H9 (cell line): ENCODE data around the gene KRT6A. TPM values are rescaled to one million over a fixed set of nuclear protein-coding genes. Genes with fewer than 3 reads are reported as not detected.

Experiments used
- DNase-seq: peaks from one replicate; pipeline ENCODE4 v3.0.0-alpha.2; 2017
- H2AFZ ChIP-seq: one replicate; pipeline ENCODE4 v1.6.1; 2013; ENCODE audit warnings: mild to moderate bottlenecking, low read length, control low read depth, moderate library complexity
- H2AK5ac ChIP-seq: 2 replicates; pipeline ENCODE4 v1.6.1; 2013; ENCODE audit warnings: low read length, control low read depth, mixed read lengths; ENCODE audit not compliant: insufficient read length
- H2BK120ac ChIP-seq: one replicate; pipeline ENCODE4 v1.6.1; 2013; ENCODE audit warnings: low read depth, mild to moderate bottlenecking, low read length, control low read depth, inconsistent platforms; ENCODE audit not compliant: poor library complexity, severe bottlenecking
- H2BK12ac ChIP-seq: 2 replicates; pipeline ENCODE4 v1.6.1; 2013; ENCODE audit warnings: low read length, control low read depth, mixed read lengths, low read depth; ENCODE audit not compliant: insufficient read length
- H2BK15ac ChIP-seq: 2 replicates; pipeline ENCODE4 v1.6.1; 2013; ENCODE audit warnings: low read depth, low read length, control low read depth
- H2BK20ac ChIP-seq: one replicate; pipeline ENCODE4 v1.6.1; 2013; ENCODE audit warnings: low read depth, mild to moderate bottlenecking, low read length, control low read depth, inconsistent platforms; ENCODE audit not compliant: poor library complexity, severe bottlenecking
- H2BK5ac ChIP-seq: 2 replicates; pipeline ENCODE4 v1.6.1; 2013; ENCODE audit warnings: low read length, control low read depth, mixed read lengths; ENCODE audit not compliant: insufficient read length
- H3K14ac ChIP-seq: 2 replicates; pipeline ENCODE4 v1.6.1; 2013; ENCODE audit warnings: low read length, control low read depth; ENCODE audit not compliant: insufficient read depth
- H3K18ac ChIP-seq: 2 replicates; pipeline ENCODE4 v1.6.1; 2013; ENCODE audit warnings: low read depth, mild to moderate bottlenecking, mixed read lengths, low read length, control low read depth; ENCODE audit not compliant: insufficient read length
- H3K23ac ChIP-seq: 2 replicates; pipeline ENCODE4 v1.6.1; 2013; ENCODE audit warnings: low read length, control low read depth, mixed read lengths, low read depth; ENCODE audit not compliant: insufficient read length
- H3K23me2 ChIP-seq: 2 replicates; pipeline ENCODE4 v1.6.1; 2013; ENCODE audit warnings: low read depth, mild to moderate bottlenecking, mixed read lengths, low read length, control low read depth; ENCODE audit not compliant: insufficient read length, poor library complexity, severe bottlenecking
- H3K27ac ChIP-seq: 2 replicates; pipeline ENCODE4 v1.5.1; 2013; ENCODE audit warnings: low read length, control low read depth, mixed read lengths, low read depth; ENCODE audit not compliant: insufficient read length
- H3K27me3 ChIP-seq: 2 replicates; pipeline ENCODE4 v1.6.1; 2013; ENCODE audit warnings: low read length, control low read depth, inconsistent platforms; ENCODE audit not compliant: insufficient read depth
- H3K4ac ChIP-seq: 2 replicates; pipeline ENCODE4 v1.6.1; 2013; ENCODE audit warnings: low read depth, mild to moderate bottlenecking, control low read depth, inconsistent platforms, low read length, moderate library complexity
- H3K4me1 ChIP-seq: 2 replicates; pipeline ENCODE4 v1.6.1; 2013; ENCODE audit warnings: low read length, control low read depth, inconsistent platforms; ENCODE audit not compliant: insufficient read depth
- H3K4me2 ChIP-seq: 2 replicates; pipeline ENCODE4 v1.6.1; 2013; ENCODE audit warnings: low read length, control low read depth, mixed read lengths; ENCODE audit not compliant: insufficient read length, insufficient read depth
- H3K56ac ChIP-seq: 2 replicates; pipeline ENCODE4 v1.6.1; 2013; ENCODE audit warnings: low read depth, mild to moderate bottlenecking, mixed read lengths, low read length, control low read depth; ENCODE audit not compliant: insufficient read length
- H3K79me1 ChIP-seq: 2 replicates; pipeline ENCODE4 v1.6.1; 2013; ENCODE audit warnings: low read depth, mild to moderate bottlenecking, moderate library complexity, low read length, control low read depth, inconsistent platforms; ENCODE audit not compliant: insufficient read depth, poor library complexity, severe bottlenecking
- H3K79me2 ChIP-seq: 2 replicates; pipeline ENCODE4 v1.6.1; 2013; ENCODE audit warnings: low read length, control low read depth, inconsistent platforms; ENCODE audit not compliant: insufficient read depth
- H3K9ac ChIP-seq: 2 replicates; pipeline ENCODE4 v1.6.1; 2013; ENCODE audit warnings: low read length, control low read depth, mixed read lengths; ENCODE audit not compliant: insufficient read length; ENCODE audit errors: extremely low read depth
- H3K9me3 ChIP-seq: one replicate; pipeline ENCODE4 v1.6.1; 2013; ENCODE audit warnings: low read depth, low read length, inconsistent platforms; ENCODE audit not compliant: control insufficient read depth
- H3T11ph ChIP-seq: one replicate; pipeline ENCODE4 v1.6.1; 2013; ENCODE audit warnings: mild to moderate bottlenecking, low read length, control low read depth, inconsistent platforms
- H4K20me1 ChIP-seq: one replicate; pipeline ENCODE4 v1.6.1; 2013; ENCODE audit not compliant: control insufficient read depth, insufficient read length, insufficient read depth
- H4K5ac ChIP-seq: 2 replicates; pipeline ENCODE4 v1.6.1; 2013; ENCODE audit warnings: low read depth, mild to moderate bottlenecking, mixed read lengths, low read length, control low read depth; ENCODE audit not compliant: insufficient read length
- H4K8ac ChIP-seq: replicated peaks from 2 replicates; pipeline ENCODE4 v1.6.1; 2013; ENCODE audit warnings: low read length, control low read depth, mixed read lengths, low read depth; ENCODE audit not compliant: insufficient read length
- H4K91ac ChIP-seq: 2 replicates; pipeline ENCODE4 v1.6.1; 2013; ENCODE audit warnings: low read depth, mild to moderate bottlenecking, moderate library complexity, mixed read lengths, low read length, control low read depth; ENCODE audit not compliant: insufficient read length
- H3K27ac Mint-ChIP-seq, 3 experiments: 2 replicates in 2 of 3; 3 replicates in 1 of 3; pipeline ENCODE4 v1.8.0; 2020 to 2021; ENCODE audit warnings: mixed read lengths in 3 of 3, mild to moderate bottlenecking in 1 of 3, moderate library complexity in 1 of 3
- H3K27me3 Mint-ChIP-seq: 2 replicates; pipeline ENCODE4 v1.8.0; 2021; ENCODE audit warnings: low read depth, mild to moderate bottlenecking, moderate library complexity, mixed read lengths
- H3K36me3 Mint-ChIP-seq, 3 experiments: 2 replicates in 2 of 3; 3 replicates in 1 of 3; pipeline ENCODE4 v1.8.0; 2020 to 2021; ENCODE audit warnings: low read depth in 3 of 3, mixed read lengths in 3 of 3; ENCODE audit not compliant: insufficient read depth in 1 of 3
- H3K4me1 Mint-ChIP-seq, 2 experiments: 2 replicates each; pipeline ENCODE4 v1.8.0; 2020; ENCODE audit warnings: mixed read lengths in 2 of 2
- H3K4me3 Mint-ChIP-seq, 2 experiments: 2 replicates in 1 of 2; 3 replicates in 1 of 2; pipeline ENCODE4 v1.8.0; 2020 to 2021; ENCODE audit warnings: mild to moderate bottlenecking in 2 of 2, mixed read lengths in 2 of 2, moderate library complexity in 1 of 2
- H3K9me3 Mint-ChIP-seq, 2 experiments: 2 replicates in 1 of 2; 3 replicates in 1 of 2; pipeline ENCODE4 v1.8.0; 2020; ENCODE audit warnings: mild to moderate bottlenecking in 2 of 2, mixed read lengths in 2 of 2, moderate library complexity in 1 of 2
- CTCF ChIP-seq: fragments of 200-600 bp; sonication (generic); conservative IDR thresholded peaks from 3 replicates; pipeline ENCODE4 v1.8.0; 2021; ENCODE audit warnings: antibody characterized with exemption, mild to moderate bottlenecking
- WGBS: extraction: QIAGEN DNeasy Blood & Tissue Kit; methylation state at CpG from one replicate; pipeline ENCODE4 v1.1.7; 2013; ENCODE audit warnings: missing lambda C conversion rate, low lambda C conversion rate, mixed read lengths; ENCODE audit not compliant: insufficient read length; ENCODE audit errors: extremely low coverage; 5-methylcytosine and 5-hydroxymethylcytosine counted together
- total RNA-seq: library from RNA; stranded (reverse); gene quantifications from 2 replicates; pipeline ENCODE4 v1.2.1, GENCODE V29; 2021

The KRT6A gene
- total RNA-seq, 1 experiment from 2014 or later, result not detected

GRCh38 chr12:52540531-52540930 lies 47.5 kb upstream of the KRT6A start:
- H4K91ac ChIP-seq, result no peak overlapping the region
- H3K27ac Mint-ChIP-seq, result no peak overlapping the region
- H3K4me1 ChIP-seq, result no peaks in the 10 kb centered on the region
- no peak overlapping the region for H3K14ac ChIP-seq
- no peak overlapping the region for H2BK5ac ChIP-seq
- no peak overlapping the region for H3K56ac ChIP-seq
- TF ChIP-seq CTCF, result no peak
- no peaks in the 10 kb centered on the region for H3K27me3 ChIP-seq
- no peak overlapping the region for H2BK20ac ChIP-seq
- no peak overlapping the region for H3K4me3 Mint-ChIP-seq
- no peak overlapping the region for H3K23ac ChIP-seq
- H3K4me2 ChIP-seq, result no peak overlapping the region
- no peak overlapping the region for H3K9ac ChIP-seq
- no peaks in the 10 kb centered on the region for H3K79me1 ChIP-seq
- H3K36me3 Mint-ChIP-seq, result no peaks in the 10 kb centered on the region
- no peak overlapping the region for H2AFZ ChIP-seq
- H3K9me3 Mint-ChIP-seq, result no peaks in the 10 kb centered on the region
- H4K5ac ChIP-seq, result no peak overlapping the region
- no peaks in the 10 kb centered on the region for H3K79me2 ChIP-seq
- H3K27ac ChIP-seq, result no peak overlapping the region
- H3K9me3 ChIP-seq, result no peaks in the 10 kb centered on the region
- no peak overlapping the region for H2BK120ac ChIP-seq
- no peaks in the 10 kb centered on the region for H4K20me1 ChIP-seq
- H3K4ac ChIP-seq, result no peak overlapping the region
- H3K18ac ChIP-seq, result no peak overlapping the region
- H2BK12ac ChIP-seq, result no peak overlapping the region
- no peak overlapping the region for H2AK5ac ChIP-seq
- no peaks in the 10 kb centered on the region for H3K23me2 ChIP-seq
- no peak overlapping the region for H2BK15ac ChIP-seq
- no peak overlapping the region for H3T11ph ChIP-seq
- H3K4me1 Mint-ChIP-seq, result peaks cover 3 to 6% of the 10 kb centered on the region in 2 experiments; a peak in 3 of 4 replicates
- peaks cover 2% of the 10 kb centered on the region; the same call in 1 of the 2 replicates for H3K27me3 Mint-ChIP-seq
- DNase-seq, result no peak
- WGBS, result no CpG with 5 or more reads among the region's 7 CpGs
- H4K8ac ChIP-seq, result no peak overlapping the region
